Stimulated activated CD4-positive, alpha-beta T cell treated with anti-CD3 and anti-CD28 coated beads, Interleukin-15, amount 100 ng/mL, for 24 hours (primary cell): ENCODE results near the gene WDR1.
A peak's percentile ranks its signal among the peaks of the same experiment; 100 is the strongest.
"Not testable (repeated sequence)": the region's sequence is repeated elsewhere in the genome, so short reads cannot be mapped to it uniquely, and the experiment has no call there.

Experiments
- DNase-seq: peaks from one replicate; pipeline ENCODE4 v3.0.0-alpha.2; 2020

The WDR1 gene

DNA sequence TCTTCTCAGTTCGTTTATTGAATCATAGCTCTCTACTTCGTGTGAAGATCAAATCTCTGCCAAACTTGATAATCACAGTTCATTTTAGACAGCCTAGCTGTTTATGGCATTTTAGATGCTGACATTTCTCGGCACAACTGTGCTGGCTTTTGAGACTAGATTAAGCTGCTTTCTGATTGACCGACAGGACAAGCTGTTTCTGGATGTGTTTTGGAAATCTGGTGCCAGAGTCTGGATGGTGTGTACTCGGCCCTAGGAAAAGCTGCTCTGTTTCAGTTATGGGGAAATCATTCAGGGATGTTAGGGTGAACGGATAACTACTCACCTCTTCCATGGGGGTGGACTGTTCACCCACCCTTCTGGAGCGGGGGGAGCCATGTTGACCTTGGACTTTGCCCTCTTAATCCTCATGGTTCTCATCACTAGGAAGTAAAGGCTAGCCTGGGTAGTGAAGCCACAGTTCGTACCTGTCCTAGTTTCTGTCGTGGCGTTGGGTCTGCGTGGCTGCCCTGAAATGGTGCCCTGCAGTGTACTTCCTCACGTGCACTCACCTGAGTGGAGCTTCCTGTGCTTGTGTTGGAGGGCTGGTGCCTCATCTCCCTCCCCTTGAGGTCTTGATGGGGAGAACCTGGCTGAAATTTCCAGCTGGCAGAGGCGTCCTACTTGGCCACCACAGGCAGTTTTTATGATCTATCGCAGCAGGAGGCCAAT lies 13.7 kb upstream of the WDR1 start:
- DNase-seq: no peak

DNA sequence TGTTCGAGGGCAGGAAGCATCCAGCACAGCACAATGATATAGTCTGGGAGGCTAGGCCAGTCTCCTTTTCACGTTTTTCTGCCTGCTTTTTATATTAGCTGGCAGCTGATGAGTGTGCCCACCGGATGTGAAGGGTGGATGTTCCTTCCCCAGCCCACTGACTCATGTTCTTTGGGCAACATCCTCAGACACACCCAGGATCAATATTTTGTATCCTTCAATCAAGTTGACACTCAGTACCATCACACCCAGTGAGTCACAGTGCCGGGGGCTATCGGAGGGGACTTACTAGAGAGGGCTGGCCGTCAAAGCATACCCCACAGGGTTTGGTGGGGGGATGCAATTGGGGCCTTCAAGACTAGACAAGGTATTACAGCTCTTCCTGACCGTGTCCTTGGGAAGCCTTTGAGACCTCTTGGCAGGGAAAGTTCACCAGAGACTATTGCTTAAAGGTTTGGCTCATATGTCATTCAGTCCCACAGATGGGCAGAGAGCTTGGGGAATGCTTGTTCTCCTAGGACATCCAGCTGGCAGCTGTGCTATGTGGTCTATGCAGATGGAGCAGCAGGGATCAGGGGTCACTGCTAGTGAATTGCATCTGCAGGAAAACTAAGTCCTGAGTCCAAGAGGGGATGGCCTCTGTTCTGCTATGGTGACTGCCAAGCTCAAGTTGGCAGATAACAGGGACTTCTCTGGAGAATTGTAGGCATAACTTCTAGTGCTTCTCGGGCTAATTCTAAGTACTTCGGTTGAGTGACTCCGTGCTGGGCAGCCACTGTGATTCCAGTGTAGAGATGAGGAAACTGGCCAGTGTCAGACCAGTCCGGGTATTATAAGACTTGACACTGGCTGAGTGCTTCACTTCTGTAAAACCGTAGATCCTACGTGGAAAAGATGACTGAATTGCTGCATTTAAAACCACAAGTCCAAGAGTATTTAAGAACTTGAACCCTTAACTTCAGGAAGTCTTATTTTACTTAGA lies 12.9 kb upstream of the WDR1 start:
- no peak for DNase-seq

DNA sequence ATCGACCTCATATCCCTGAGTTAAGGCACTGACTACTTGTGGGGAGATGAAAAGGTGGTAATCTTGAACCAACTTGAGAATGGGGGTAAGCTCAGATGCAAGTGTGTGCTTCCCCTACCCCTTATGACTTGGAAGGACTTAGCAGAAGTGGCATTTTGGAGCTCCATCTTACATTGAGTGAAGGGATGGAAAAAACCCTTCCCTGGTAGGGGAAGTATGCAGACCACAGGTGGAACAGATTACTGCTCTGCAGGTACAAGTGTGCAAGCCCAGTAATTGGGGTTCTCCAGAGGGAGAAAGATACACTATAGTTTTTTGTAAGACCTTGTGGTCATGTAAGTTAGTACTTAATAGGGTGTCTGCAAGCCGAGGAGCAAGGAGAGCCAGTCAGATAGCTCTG lies 12.2 kb upstream of the WDR1 start:
- DNase-seq: no peak

DNA sequence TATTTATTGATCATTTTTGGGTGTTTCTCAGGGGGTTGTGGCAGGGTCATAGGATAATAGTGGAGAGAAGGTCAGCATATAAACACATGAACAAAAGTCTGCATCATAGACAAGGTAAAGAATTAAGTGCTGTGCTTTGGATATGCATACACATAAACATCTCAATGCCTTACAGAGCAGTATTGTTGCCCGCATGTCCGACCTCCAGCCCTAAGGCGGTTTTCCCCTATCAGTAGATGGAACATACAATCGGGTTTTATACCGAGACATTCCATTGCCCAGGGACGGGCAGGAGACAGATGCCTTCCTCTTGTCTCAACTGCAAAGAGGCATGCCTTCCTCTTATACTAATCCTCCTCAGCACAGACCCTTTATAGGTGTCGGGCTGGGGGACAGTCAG lies 10.9 kb upstream of the WDR1 start:
- not testable (repeated sequence) for DNase-seq

DNA sequence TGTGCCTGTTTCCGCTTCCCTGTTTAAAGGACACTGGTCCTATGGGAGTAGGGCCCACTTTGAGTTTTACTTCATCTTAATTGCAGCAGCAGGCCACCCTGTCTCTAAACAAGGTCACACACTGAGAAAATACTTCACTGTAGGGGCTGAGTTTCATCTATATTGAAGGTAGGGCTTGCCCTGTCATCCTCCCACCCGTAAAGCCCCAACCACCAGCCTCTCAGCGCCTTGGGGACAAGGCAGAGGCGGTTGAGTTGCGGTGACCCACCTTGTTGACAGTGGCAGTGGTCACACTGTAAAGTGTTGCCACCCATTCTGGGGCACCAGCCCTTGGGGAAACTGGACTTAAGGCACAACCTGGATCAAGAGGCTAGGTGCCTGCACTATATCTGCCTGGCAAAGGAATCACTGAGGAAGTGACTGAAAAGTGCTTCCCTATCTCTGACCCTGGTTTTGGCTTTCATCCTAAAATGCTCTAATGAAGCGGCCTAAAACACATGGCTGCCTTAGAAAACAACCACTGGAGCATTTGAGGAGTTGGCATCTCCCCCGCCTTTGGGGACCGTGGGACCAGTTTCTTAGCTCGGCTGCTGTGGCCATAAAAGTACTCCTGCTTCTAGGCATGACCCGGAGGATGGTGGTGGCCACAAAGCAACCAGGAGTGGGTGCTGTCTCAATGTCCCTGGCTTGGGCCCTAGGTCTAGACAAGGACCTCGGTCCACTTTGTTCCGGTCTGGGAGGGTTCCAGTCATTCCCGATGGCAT lies 7.8 kb upstream of the WDR1 start:
- no peak for DNase-seq

DNA sequence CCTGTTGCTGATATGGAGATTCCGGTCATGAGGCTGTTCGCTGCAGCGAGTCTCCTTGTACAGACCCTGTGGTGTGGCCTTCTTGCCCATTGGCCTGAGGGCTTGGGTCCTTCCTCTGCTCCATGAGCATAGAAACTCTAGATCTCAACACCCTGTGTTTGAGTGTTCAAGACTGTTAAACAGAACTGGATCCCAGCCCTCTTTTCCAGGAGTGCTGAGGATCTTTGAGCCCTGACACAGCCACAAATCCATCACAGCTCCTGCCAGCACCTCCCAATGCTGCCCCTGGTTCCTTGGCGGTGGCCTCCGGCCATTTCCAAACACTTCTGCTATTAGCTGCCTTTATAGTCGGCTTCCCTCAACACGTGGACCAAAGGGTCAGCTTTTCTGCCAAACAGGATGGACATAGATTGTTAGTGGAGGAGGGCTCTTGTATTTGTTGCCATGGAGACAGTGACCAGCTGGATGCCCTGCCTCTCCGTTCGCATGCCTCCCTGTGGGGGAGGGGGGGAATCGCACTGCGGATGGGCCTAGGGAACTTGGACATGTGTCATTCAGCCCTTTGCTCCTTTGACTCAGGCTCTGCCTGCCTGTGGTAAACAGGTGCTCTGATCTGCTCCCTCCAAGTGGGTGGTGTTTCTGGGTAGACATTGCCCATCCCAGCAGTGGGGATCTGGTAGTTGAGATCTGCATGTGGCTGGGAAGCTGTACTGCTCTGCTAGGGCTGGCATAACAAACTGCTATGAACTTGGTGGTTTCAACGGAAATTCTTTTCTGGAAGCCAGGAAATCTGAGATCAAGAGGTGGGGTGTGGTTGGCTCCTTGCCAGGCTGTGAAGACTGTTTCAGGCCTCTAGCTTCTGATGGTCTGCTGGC lies 6.9 kb upstream of the WDR1 start:
- DNase-seq: peak; percentile 49

DNA sequence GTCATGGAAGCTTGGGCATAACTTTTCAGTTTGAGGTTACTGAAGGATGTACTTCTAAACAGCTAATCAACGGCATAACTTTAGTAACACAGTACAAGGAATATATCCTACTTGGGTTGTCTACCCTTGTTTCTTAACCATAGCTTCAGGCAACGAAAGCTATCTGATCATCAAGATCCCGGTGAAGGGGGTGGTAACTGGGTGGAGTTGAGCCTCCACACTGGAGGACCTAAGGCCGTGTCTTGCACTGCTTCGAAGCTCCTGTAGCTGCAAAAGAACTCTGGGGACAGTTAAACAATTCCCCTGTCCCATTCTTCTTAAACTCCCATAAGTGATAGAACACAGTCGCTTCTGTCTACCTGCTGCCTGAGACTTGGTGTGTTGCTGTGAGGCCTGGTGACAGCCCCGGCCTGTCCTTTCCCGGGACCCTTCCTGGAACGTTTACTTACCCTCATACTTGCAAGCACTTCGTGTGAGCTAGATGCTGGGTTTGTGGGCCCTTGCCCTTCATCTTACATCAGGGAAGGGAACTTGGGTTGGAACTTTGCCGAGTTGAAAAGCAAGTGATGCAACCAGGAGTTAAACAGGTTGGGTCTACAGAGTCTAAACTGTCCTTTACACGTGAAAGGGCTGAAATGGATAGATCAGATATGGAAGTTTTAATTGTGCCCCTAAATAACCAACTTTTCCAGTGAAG lies 5.8 kb upstream of the WDR1 start:
- DNase-seq: no peak

DNA sequence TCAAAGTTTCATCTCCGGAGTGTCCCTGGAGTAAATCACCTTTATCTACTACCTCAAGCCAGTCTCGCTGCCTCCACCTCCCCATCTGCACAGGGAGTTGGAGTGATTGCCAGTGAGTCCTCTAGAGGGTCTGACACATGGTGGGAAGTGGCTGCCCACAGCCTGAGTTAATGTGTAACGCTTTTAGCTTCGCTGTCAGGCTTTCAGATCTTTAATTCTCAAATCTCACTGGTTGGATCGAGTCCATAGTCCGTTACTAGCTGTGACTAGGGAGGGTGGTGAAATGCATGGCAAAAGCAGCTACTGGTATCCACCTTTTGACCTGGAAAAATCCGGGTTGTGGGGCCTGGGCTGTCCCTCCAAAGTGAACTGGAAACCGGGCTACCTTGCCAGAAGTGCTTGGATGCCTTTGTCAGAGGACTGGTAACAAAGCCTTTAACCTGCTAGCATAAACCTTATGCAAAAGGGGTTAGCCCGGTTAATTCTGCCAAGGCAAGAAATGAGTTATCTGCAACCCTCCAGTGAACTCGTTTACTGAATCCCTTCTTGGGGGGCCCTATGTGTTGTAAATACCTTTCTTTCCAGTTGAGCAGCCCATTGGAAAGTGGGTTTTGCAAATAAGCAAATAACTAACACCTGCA lies 5.1 kb upstream of the WDR1 start:
- DNase-seq: no peak

DNA sequence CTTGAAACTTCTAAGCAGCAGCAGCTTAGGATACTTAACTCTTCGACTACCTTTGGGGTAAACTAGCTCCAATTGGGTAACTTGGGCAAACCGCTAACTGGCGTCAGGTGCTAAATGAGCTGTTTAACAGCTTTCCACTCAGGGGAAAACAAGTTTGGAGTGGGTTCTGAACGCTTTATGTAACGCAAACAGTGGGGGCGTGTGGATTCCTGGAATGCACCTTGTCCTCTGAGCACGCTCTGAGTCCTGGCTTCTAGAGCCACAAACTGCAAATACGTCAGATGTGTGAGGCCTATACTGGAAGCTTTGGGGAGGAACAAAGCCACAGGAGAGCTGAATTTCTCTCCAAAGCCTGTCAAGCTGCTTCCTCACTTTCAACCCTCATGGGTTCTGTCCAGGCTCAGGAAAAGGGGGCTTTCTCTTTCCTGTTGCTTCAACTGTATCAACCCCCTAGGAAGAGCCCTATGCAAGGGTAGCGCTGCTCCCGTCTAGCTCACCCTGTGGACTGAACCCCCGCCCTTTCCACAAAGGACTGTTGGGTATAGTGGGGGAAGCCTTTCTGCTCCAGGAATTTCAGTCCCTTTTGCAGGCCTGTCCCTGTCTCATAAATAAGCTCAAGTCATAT lies 4.5 kb upstream of the WDR1 start:
- no peak for DNase-seq

DNA sequence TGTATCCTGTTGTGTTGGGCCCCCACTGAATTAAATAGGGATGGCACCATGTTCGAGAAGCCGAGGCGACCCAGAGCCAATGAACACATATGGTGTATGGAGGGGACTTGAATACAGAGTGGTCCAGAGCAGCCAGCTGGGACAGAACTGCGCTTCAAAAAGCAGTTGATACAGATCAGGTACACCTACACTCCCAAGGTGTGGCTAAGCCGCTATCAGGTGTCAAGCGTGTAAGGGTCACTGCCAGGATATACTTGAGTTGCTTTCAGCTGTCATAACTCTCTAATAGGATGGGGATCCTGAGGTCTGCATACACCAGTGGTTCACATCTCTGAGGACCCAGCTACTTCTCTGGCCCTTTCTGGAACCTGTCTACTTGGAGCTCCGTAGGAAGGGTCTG lies 3.2 kb upstream of the WDR1 start:
- DNase-seq: no peak

DNA sequence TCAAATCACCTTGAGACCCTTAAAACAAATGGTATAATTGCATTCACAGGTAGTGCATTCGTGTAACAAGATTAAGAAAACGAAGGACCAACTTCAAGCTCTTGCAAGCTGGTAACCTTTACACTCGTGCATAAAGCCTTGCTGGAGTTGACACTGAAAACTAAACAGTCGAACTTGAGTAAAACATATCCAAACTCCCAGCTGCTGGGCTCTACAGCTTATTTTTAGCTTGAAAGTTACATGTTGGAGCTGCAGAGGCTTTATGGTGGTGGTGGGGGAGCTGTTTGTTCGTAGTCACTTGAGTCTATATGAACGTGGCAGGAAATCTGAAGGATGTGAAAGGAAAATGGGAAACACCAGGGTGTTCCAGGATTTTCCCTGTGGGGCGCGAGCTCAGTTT lies 2.7 kb upstream of the WDR1 start:
- no peak for DNase-seq

DNA sequence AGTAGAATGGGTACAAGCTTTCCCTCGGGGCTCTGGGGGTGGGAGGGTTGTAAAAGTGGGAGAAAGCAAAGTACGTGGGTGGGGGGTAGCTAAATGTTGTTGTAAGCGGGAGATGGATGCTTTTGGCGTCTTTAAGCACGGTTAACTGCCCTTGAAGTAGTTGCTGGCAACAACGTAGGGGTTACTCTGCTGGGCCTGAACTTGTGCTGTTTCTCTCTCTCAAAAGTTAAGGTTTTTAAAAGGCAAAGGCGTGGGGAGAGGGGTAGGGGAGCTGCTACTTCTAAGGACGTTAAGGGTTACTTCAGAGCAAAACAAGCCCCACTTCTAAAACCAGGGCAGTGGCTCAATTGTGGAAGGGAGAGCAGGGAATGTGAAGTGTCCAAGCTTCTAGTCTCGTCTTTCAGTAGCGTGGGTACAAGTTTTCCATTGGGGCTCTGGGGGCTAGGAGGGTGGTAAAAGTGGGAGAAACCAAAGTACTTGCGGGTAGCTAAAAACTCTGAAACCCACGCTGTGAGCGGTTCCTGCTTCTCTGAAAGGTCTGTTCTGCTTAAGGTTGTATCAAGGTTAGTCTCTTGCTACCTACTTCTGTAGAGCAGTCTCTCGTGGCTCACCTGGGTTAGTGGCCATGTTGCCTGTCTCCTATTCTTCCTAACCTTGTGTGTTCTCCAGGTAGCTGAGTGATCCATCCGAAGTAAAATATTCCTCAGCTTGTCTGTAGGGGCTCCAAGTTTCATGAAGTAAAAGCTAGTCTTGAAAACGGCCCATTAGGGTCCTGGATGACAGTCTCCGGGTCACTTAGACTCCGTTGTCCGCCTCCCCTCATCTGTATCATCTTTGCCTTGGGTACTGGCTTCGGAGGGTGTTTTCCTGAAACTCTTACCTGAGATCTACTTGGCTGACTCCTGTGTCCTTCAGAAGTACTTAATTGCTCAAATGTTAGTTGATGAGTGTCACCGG lies 1.7 kb upstream of the WDR1 start:
- peak; percentile 52 for DNase-seq

DNA sequence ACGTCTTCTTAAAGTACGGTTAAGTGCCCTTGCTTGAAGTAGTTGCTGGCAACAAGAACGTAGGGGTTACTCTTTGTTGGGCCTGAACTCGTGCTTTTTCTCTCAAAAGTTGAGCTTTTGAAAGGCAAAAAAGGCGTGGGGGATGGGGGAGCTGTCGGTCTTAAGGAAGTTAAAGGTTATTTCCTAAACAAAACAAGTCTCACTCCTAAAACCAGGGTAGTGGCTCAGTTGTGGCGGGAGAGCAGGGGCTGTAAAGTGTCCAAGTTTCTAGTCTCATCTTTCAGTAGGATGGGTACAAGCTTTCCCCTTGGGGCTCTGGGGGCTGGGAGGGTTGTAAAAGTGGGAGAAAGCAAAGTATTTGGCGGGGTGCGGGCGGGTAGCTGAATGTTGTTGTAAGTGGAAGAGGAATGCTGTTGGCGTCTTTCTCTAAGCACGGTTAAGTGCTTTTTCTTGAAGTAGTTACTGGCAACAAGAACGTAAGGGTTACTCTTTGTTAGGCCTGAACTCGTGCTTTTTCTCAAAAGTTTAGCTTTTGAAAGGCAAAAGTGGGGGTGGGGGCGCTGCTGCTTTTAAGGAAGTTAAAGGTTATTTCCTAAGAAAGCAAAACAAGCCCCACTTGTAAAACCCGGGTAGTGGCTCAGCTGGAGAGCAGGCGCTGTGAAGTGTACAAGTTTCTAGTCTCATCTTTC lies 904 bp upstream of the WDR1 start:
- DNase-seq: peak; percentile 66

DNA sequence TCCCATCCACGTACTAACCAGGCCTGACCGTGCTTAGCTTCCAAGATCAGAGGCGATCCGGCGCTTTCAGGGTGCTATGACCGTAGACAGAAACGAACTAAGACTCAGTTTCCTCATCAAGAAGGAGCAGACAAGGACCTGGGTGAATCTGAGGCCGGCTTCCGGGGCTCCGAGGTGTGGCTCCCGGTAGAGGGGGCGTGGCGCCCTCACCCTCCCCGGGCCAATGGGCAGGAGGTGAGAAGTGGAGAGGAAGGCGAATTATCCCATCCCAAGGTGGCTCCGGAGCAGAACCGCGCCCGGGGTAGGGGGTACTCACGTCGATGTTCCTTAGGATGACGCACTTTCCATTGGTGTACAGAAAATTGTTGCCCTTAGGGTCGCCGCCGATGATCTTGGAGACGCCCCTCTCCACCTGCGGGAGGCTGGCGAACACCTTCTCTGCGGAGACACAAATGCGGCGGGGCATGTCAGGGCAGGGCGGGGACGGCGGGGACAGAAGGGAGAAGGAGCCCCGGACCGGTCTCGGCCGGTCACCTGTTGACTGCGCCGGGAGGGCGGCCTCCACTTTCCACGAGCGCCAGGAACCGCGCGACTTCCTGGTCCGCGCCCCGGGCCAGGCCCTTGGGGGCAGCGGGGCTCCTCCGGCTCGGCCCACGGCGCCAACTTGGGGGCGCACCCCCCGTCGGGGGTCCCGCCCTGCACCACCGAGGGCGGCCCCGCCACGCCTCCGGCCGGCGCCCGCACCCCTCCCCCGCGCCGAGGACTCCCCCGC lies 616 bp downstream of the WDR1 start:
- peak; percentile 87 for DNase-seq

DNA sequence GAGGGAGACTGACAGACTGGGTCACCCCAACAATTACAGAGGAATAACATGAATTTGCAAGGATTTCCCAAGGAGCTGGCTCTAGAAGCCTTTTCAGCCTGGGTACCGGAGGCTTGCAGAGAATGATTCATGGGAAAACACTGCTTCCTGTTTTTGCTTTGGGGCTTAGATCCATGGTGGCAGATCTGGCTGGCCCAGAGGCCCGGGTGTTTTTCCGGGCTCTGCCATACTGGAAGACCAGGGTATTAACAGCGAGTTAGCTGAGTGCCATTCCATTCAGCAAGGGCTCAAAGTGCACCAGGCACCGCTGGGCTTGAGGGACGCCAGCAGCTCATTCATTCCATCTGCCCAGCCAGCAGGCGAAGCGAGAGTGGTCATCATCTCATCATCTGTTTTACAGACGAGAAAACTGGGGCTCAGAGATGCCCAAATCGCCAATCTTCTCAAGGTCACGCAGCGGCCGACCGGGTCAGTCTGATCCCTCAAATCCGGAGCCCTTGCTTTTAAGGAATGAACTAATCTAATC lies 1.3 kb downstream of the WDR1 start:
- no peak for DNase-seq

DNA sequence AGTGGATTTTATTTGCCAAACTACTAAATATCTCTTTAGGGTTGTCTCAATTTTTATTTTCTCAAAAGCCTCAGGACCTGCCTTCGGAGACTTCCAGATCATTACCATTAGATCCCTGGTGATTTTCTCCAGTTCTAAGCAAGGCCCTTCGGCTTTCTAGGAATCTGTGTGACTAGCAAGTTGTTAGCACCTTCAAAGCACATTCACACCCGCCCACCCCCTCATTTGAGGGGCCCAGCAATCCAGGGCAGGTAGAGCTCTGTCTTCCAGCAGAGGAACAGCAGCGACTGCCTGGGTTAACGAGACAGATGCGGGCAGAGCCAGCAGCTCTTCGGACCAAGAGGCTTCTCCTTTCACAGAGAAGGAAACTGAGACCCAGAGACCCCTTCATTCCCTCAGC lies 2.0 kb downstream of the WDR1 start:
- no peak for DNase-seq

DNA sequence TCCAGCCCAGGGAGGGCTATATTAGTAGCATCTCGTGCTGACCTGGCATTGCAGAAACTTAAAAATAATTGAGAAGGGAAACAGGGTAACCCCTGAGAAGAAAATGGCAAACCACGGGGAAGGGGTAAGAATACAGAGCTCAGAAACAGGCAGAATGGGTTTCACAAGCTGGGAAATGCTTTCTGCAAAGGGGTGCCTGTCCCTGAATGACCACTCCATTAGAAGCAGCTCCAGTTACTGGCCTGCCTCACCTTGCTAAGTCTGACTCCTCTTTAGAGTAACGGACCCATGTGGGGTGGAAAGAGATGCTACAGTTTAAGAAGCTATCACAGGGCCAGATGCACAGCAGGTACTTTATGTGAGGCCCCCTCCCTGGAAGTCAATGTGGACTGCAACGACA lies 2.5 kb downstream of the WDR1 start:
- no peak for DNase-seq
